Measurements from ENCODE around the gene EFCAB6.

The EFCAB6 gene

DNA sequence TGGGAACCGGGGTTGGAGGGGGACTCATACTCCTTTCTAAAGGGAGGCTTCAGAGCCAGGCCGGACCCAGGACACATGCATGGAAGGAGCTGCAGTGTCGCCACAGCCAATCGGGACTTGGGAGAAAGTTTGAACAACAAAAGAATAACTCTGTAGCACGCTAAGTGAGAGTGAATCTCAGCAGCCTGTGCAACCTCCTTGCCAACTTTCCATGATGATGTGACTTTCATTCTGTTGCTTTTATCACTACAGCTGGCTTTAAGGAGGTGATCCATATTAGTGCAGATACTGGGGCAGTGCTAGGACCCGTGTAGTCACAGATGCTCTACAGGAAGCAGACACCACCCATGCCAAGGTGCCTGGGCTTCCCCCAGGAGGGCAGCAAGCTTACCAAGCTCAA is 243.0 kb downstream of the EFCAB6 start:
- no peak for DNase-seq

DNA sequence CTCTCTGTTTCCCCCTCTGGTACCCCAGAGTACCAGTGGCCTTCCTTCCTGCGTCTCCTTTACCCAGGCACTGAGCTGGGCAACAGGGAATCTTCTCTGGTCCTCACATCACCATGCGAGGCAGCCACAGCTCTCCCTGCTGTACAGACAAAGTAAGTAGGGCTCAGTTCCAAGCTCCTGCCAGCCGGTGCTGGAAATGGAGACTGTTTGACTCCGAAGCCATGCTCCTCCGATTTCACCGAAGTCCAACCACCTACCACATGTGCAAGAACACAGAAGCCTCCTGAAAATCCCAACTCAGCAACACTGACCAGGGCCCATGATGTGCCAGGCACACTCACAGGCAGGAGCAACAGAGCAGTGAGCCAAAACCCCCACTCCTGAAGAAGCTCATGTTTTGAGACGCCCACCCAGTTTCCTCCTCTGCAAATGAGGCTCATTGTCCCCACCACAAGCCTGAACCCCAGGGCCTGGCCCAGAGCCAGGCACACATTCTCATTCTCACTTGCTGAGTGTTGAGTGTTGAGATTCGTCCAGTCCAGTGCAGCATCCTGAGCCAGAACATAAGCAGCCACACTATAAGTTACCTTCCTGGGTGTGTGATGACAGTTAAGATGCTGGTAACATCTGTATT is 244.3 kb downstream of the EFCAB6 start:
- DNase-seq: no peak

DNA sequence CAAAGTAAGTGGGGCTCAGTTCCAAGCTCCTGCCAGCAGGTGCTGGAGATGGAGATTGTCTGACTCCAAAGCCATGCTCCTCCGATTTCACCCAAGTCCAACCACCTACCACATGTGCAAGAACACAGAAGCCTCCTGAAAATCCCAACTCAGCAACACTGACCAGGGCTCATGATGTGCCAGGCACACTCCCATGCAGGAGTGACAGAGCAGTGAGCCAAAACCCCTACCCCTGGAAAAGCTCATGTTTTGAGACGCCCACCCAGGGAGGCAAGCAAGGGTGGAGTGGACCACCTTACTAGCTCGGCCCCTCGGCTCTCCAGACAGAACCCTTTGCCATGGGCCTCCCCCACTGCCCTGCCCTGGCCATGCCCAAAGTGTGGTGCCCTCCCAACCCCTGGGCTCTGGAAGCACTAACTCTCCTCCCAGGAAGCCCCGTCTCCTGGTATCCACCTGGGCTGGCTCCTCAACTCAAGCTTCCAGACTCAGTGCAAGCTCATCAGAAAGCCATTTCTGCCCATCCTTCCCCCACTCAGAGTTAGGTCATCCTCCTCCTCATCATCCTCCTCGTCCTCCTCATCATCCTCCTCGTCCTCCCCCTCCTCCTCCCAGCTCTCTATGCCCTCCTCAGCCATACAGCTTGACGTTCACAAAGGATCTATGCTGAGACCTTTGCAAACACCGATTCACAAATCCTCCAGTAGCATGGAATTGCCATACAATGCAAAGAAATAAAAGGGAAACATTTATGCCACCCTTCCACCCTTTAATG is 245.4 kb downstream of the EFCAB6 start:
- no peak for DNase-seq

DNA sequence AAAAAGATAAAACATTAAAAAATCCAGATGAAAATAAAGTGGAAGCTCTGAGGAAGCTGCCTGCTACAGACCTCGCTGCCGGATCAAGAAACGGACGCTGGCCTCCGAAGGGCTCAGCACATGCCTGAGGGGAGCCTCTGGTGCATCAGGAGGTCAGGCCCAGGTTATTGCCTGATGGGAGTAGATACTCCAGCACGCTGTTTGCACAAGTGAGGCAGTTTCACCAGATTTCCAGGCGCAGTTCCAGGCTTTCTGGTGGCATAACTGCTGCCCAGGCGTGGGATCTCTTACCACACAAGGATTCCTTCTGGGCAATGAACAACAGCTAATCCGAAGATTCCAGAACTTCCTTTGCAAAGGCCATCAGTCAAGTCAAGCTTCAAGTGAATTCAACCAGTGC is 246.1 kb downstream of the EFCAB6 start:
- no peak for DNase-seq

DNA sequence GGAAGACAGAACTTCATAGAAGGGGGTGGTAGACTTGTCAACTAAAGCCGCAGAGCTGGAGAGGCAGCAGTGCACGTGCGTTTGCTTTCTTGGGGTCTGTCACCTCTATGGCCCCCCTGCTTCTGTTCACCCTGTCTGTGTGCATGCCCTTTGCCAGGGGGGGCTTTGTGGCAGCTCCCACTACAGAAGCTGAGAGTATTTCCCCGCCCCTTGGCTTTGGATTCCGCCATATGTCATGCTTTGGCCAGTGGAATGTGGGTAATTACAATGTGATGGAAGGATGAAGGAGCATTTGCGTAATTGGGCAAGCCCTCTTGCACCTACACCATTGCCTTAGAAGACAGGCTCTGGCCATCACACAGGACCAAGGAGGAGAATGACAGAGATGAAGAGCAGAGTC is 247.2 kb downstream of the EFCAB6 start:
- DNase-seq: no peak

DNA sequence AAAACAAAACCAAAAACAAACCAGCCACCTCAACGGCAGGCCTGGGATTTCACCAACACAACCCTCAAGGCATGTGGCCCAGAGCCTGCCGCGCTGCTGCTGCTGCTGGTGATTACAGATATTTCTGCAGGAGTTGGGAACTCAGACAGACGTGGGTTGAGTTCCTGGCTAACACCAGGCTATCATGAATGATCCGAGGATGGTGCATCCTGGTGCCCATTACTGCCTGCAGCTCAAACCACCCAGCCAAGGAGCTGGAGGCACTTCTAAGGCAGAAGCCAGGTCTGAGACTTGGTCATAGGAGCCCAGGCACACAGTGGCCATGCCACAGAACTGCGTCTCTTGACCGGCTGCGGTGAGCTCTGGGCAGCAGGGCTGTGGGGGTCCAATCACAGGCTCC is 248.5 kb downstream of the EFCAB6 start:
- DNase-seq: no peak

DNA sequence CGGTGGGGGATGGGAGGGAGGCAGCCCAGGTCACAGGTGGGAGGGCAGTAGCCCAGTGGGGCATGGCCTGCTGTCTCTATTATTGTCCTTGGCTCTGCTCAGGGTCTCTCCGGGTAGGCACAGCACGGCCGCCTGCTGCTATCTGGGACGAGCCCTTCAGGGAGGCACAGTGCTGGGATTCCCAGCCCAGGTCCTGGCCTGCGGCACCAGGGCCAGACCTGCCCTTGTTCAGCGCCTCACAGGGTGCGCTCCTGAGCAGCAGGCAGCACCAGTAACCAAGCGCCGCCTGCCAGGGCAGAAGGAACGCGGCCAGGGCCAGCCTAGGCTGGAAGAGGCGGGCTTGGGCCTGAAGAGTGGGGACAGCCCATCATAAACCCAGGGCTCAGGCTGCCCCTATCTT is 249.3 kb downstream of the EFCAB6 start:
- DNase-seq: no peak

DNA sequence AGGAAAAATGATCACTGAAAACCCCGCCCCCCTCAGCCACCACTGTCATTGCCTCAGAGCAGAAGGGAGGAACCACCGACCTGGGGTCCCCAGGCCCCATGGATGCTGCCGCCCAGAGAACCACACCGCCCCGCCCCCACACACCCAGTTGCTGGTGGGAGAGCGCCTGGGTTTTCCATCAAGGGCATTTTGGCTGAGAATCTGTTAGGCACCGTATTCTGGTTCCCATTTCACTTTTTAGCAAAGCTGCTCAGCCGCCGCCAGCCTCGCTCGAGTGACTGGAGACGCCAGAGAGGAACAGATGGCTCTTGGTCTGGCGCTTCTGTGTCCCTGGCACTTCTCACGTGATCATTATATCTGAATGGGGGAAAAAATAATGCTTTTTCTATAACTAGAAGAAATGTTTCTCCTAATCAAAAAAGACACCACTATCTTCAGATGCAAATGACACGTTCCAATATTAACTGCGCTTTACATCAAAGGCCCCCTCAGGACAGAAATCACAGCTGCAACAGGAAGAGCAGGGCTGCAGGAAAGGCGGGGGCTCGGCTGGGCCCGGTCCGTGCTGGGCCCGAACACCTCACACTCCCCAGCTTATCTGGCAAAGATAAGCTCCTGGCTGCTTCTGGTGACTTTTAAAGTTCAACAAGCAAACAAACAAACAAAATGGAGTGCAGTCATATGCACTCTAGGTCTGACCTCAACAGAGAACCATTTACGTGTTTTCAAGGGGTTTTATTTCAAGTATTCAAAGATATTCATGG is 250.5 kb downstream of the EFCAB6 start:
- no peak for DNase-seq

DNA sequence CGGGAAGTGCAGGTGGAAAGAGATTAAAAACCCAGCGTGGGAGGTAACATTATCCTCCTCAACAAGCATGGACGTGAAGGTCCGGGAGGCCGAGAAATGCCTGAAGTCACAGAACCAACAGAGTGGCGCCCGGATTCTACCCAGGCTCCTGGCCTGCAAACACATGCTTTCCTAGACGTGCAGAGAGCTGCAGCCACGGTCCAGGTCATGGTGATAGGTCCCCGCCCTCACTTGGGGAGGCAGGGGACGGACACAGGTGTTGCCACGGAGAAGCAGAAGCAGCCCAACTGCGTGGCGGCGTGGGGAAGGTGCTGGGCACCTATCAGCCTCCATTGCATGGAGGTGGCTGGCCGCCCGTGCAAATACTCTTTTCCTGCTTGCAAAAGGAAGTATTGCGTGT is 251.5 kb downstream of the EFCAB6 start:
- no peak for DNase-seq

DNA sequence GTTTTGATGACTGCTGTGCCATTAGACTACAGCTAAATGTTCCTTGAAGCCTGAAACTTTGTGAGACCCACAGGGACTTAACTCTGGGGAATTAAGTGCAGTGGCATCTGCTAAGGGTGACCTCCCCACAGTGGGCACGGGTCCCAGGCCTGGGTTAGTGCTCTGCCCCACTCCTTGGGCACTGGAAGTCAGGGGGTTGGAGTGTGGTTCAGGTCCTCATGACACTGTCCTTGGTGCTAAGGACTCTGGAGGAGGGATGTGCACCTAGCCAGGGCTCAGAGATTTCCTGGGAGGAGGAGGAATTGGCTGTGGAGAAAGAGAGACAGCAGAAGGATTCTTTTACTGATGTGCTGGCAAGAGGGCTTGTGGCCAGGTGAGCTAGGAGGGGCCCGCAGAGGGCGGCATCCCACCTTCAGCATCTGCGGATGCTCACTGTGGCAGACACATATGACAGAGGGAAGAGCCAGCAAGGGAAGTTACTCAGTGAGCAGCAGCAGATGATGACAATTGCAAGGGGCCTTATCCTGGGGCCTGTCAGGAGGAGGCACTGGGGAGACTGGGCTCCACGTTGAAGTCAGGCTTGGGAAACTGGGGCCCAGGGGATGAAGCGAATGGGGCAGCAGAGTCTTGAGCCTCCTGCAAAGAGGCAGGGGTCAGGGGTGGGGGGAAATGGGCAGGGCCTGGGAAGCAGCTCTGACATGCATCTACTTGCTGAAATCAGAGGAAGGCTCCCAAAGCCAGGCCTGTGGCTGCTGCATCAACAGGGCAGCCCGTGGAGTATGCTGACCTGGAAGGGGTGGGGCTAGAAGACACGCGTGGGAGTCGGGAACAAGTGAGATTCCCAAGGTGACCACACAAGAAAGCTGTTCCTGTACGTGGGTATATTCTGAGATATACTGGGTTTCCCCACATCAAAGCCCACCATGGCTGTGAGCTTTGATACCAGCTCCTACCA is 256.3 kb downstream of the EFCAB6 start:
- DNase-seq: no peak

DNA sequence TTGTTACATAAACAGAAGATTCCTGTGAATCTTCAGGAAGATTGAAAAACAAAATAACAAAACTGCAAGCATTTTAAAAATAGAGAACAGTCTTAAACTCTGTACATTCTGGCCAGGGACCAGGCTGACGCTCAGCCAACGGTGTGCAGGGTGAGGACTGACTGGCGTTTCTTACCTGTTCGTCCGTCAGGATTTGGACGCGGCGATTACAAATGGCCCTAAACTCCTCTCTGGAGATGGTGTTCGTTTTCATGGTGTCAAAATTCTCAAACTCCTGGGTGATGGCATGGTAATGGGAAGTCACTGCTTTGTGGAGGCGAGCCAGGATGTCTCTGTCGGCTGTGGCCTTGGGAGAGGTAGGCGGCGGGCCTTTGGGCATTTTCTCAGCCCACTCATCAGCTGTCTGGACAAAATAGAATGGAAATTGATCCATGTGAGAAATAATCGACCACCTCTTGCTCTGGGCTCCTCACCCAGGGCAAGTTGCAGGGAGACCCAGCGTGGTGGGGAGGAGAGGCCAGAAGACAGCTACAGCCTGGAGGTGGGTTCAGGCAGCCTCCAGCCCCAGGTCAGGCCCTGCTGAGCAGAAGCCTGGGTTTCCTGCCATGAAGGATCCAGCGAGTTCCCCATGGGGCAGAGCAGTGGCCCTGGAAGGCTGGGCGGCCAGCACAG is 257.3 kb downstream of the EFCAB6 start:
- no peak for DNase-seq

DNA sequence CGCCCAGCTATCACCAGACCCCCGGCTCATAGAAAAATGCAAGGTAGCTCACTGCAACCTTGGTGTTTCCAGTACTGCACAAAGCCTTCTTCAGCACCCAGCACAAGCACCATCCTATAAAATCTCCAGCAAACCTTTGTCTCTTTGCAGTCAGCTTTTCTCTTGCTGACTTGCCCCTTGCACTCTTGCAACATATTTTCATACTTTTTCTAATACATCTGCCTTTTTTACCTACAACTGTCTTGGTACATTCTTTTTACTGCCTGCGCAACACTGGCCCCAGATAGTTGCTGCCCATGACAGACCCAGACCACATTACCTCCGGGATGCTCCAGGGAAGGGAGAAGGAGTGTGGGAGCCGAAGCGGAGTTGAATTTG is 257.9 kb downstream of the EFCAB6 start:
- DNase-seq: no peak

DNA sequence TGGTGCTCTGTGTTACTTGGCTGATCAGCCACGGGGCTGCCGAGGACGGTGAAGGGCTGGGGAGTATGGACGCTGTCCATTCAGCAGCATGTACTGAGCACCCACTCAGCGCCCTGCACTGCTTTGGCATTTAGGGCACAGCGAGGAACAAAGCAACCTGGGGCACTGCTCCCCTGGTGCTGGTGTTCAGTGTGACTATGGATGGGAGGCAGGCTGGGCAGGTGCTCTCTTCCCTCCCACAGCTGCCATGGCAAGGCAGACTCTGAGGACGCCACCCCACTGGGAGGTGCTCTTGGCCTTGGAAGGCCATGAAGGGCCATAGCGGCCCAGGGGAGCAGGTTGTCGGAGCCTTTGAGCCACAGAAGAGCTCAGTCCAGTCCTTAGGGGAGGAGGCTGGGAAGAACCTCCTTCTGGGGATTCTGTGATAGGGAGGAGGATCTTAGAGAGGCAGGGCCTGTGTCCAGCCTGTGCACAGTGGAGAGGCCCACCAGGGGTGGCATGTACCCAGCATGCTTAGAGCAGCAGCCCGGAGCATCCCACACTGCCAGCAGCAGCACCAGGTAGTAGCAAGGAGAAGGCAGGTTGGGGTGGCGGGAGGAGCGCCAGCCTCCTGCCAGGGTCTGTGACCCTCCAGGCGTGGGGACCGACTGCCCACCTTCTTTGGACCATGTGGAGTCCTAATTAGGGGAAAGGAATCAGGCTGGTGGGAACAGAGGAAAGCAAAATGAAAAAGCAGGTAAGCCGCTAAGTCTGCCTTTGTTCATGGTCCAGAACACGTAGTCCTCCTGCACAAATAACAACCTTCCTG is 258.4 kb downstream of the EFCAB6 start:
- DNase-seq: no peak

DNA sequence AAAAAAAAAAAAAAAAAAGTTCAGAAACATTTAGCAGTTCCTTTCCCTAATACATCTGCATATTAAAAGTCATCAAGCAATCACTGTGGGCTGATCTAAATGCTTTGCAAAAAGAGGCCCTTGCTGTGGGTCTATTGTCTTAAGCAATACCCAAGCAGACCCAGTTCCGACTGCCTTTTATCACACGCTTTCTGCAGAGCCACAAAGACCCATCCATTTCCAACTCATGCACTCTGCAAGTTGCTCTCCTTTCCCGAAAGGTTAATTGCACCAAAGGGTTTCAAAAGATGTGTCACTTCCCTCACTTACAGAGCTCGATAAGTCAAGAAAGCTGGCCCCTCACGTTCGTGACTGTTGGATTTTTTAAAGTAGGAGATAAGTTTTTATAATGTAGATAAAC is 261.4 kb downstream of the EFCAB6 start:
- no peak for DNase-seq

DNA sequence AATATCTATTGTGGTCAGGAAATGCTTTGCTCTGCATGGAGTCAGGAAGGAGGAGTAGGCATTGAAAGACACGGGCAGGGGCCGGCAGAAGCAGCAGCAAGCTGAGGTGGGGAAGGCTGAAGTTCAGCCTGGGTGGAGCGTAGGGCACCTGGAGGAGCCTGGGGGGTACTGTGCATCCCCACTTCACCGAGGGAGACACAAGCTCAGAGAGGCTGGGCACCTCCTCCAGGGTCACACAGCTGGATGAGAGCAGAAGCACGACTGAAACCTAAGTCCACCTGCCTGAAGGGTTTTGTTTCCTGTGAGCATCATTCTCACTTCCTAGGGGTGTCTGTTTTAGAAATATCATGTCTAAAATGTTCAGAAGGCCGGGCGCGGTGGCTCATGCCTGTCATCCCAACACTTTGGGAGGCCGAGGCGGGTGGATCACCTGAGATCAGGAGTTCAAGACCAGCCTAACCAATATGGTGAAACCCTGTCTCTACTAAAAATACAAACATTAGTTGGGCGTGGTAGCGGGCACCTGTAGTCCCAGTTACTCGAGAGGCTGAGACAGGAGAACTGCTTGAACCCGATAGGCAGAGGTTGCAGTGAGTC is 262.0 kb downstream of the EFCAB6 start:
- no peak for DNase-seq

DNA sequence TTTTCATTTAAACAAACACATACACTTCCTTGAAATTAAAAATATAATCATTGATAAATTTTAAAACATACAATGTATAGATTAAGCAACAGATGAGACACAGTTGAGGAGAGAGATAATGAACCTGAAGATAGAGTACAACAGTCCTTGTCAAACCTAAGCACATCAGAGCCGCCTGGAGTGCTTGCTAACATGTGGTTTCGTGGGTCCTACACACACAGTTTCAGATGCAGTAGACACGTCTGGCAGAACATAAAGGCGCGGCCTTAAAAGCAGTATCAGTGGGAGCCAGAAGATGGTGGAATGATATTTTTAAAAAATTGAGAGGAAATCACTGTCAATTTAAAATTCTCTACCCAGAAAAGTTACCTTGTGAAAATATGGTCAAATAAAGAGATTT is 265.9 kb downstream of the EFCAB6 start:
- no peak for DNase-seq

DNA sequence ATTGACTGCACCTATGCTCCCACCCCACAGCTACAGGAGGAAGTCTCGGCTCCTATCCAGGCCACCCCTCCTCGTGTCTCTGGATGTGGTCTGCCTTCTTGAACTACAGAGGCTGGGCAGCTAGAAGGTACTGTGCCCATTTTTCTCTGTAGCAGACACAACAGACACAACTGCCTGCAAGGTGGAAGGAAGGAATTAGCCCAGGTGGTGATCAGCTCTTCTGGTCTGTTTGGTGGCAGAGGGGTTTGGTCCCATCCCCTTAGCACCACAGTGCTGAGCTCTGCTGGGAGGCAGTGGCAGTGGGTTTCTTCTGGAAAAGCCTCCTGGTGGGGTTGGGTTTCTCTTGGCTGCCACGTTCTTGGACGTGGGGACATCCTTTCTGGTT is 267.8 kb downstream of the EFCAB6 start:
- DNase-seq: no peak

DNA sequence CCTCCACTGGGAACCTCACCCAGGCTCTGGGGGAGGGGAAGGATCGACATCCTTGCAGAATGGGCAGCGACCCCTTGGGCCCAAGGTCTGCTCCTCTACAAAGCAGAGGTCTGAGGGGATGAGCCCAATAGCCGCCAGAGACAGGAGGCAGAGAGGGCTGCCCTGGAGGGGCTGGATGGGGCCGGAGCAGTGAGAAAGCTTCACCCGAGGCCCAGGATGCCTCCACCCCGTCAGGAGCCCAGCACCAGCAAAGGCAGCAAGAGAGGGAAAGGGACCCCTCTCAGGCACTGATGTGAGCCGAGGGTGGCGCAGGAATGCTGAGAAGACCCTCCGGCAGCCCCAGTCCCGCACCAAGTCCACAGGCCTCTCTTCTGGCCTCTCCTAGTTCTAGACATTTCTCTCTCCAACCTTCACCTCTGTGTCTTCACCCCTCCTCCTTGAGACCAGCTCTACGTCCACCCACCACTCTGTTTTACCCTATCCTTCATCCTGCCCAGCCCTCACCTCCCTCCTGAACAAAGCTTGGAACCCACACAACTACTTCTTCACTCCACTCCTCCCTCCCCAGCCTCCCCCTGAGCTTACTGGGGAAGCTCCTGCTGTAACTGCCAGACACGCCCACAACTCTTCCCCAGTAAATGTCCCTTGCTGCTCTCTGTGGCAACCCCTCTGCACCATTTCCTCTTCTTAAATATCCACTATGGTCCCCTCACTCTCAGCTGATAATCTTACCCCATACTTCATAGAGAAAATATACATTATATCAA is 268.4 kb downstream of the EFCAB6 start:
- no peak for DNase-seq

DNA sequence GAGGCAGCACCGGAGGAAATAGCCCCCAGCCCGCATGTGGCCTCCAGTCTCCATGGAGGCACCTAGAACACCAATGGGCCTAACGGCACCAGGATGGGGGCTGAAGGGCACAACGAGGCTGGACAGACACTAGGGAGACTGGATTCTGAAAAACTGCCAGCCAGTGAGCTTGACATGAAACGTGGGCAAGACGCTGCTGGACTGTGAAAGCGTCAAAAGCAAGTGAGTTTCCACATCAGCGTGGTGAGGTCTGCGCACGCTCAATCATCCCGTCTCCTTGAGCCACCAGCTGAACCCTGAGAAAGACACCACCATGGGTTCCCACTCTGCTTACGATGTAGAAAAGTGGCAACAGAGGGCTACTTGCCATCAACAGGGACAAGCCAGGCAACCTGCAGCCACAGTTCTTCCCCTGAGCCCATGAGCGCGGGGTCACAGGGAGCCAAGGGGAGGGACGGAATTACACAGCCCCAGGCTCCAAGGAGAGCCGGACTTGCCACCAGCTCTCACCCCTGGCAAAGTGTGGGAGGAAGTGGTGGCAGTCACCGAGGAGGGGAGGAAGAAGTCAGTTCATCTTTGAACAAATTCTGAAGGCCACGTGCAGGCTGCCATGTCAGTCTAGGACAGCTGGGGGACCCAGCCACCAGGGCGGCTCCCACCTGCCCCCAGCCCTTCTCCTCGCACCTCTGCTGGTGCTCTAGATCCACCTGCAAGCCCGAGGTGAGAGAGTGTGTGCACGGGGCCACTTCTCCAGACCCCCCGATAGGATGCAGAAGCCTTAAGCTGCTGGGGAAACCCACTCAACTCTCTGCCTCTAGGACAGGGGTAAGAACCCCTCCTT is 269.2 kb downstream of the EFCAB6 start:
- no peak for DNase-seq
